ENCODE measurements around the gene IL12RB1.

DNA sequence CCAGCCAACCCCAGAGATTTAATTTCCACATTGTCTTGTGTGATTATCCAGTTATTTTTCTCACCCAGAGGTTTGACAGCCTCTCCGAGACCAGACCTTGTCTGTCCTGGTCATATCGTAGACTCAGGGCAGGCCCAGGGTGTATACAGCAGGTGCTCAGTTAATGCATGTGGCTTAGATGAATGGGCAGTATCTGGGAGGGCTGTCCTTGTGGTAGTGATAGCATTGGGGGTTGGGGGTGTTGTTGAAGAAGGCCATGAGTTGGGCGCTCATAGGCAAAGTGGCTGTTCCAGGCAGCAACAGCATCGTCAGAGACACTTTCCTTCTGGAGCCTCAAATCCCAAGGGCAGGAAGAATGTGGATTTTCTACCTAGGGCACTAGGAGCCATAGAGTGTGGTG, 27.7 kb upstream of the IL12RB1 start:
- no peak for TF ChIP-seq POLR2AphosphoS5 (IDR thresholded peaks at IDR 0.05; ENCODE audit: insufficient read depth in 1 of 2, low read depth in 1 of 2)
- TF ChIP-seq, protein P1, sequence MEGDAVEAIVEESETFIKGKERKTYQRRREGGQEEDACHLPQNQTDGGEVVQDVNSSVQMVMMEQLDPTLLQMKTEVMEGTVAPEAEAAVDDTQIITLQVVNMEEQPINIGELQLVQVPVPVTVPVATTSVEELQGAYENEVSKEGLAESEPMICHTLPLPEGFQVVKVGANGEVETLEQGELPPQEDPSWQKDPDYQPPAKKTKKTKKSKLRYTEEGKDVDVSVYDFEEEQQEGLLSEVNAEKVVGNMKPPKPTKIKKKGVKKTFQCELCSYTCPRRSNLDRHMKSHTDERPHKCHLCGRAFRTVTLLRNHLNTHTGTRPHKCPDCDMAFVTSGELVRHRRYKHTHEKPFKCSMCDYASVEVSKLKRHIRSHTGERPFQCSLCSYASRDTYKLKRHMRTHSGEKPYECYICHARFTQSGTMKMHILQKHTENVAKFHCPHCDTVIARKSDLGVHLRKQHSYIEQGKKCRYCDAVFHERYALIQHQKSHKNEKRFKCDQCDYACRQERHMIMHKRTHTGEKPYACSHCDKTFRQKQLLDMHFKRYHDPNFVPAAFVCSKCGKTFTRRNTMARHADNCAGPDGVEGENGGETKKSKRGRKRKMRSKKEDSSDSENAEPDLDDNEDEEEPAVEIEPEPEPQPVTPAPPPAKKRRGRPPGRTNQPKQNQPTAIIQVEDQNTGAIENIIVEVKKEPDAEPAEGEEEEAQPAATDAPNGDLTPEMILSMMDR (IDR thresholded peaks at IDR 0.05) = no peak
